ENCODE measurements around the gene LEF1.

LEF1 gene

GRCh38 chr4:108149588-108150380, 18.9 kb downstream of the LEF1 start:
- DNase-seq (ENCODE audit: low spot score): no peak

DNA sequence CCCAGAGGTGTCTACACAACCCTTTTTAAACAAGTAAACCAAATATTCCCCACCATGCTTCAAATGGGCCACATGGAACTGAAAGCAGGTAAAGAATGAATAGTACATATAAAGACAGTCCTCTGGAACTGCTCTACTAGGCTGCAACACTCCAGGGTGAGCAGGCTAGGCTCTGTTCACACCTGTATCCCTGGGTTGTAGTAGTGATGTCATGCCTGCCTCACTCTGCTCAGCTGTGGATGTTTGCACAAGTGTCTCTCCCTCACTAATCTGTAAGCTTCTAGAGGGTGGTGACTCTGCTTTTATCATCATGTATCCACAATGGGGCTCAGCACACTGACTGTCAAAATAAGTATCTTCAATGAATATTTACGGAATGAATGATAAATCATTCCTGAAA, 20.4 kb downstream of the LEF1 start:
- no peak for DNase-seq (ENCODE audit: low spot score)

- no peak for DNase-seq (ENCODE audit: low spot score)
Measured at GRCh38 chr4:108146819-108147218, 21.9 kb downstream of the LEF1 start.

DNA sequence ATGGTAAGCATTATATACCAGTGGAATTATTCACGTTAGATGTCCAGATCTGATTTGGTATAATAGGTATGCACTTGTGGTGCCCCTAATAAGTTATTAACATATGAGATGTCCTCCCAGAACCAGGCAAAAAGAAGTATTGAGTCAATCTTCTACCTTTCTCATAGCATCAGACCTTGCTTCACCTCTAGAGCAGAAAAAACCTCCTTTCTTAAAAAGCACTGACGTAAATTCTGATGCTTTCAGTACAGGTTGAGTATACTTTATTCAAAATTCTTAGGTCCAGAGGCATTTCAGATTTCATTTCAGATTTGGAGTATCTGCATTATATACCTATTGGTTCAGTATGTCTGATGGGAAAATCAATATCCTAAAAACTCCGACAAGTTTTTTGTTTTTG, 22.4 kb downstream of the LEF1 start:
- DNase-seq (ENCODE audit: low spot score): no peak

- DNase-seq (ENCODE audit: low spot score): no peak
Measured at GRCh38 chr4:108144451-108144850, 24.3 kb downstream of the LEF1 start.

DNA sequence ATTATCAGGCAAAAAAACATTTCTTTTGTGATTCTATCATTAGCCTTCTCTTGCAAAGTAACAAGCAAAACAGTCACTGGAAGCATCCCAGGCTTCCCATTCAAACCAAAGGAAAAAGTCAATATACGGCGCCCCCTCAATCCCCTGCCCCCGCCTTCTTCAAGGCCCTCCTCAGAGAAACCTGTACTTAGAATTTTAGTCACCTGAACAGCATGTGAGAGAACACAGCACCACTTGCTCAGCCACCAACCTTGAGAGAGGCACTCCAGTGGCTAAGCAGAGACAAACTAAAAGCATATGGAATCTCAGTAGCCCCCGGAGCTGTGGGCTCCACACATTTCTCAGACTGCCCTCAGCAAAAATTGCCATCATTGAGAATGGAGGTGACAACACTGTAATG, 25.2 kb downstream of the LEF1 start:
- no peak for DNase-seq (ENCODE audit: low spot score)

DNA sequence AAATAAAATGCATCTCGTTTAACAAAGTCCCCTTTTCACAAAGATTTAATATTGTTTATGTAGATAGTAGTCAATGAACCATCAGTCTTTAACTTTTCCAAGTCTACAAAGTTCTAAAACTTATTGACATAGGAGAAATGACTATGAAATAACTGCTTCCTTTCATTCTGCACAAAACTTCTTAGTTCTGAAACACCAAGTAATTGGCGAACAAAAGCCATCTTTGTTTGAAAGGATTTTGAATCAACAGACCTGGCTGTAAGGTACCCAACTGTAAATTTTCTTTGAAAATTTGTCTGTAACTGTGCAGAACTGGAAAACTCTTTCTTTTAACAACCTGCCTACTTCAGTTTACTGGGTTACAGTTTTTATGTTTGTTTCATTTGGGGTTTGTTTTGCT, 25.9 kb downstream of the LEF1 start:
- DNase-seq (ENCODE audit: low spot score): no peak

DNA sequence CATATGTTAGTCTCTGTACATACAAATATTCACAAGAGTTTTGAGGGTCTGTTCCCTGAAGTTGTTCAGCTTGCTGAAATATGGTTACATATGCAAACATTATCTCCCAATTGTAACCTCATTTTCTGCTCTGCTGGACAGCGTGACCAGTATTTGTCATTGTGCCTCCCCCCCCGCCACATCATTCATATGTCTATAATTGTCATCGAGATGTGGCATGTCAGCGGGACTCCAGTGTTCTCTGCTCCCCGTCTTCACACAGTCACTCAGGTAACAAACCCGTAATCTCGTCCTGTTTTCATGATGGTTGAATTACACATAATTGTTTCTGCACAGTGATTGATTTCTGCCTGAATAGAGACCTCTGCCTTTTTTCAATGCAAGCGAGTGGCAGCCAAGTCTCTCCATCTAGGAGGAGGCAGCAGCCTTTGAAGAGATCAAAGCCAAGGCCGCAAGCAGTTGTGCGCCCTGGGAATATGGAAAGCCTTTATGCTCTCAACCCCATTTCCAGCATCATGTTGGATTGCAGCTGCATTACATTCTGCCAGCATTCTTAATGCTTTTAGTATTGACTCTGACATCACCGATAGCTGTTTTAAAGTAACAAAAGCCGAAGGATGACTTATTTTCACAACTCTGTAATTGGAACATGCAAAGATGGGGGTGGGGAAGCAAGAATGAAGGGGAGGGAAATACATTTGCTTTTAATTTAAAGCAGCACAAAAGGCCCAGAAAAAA, 27.4 kb downstream of the LEF1 start:
- no peak for DNase-seq (ENCODE audit: low spot score)

GRCh38 chr4:108140328-108140727, 28.4 kb downstream of the LEF1 start:
- no peak for DNase-seq (ENCODE audit: low spot score)

GRCh38 chr4:108139089-108139488, 29.6 kb downstream of the LEF1 start:
- DNase-seq (ENCODE audit: low spot score): no peak

GRCh38 chr4:108135549-108136209, 33.1 kb downstream of the LEF1 start:
- DNase-seq (ENCODE audit: low spot score): no peak

DNA sequence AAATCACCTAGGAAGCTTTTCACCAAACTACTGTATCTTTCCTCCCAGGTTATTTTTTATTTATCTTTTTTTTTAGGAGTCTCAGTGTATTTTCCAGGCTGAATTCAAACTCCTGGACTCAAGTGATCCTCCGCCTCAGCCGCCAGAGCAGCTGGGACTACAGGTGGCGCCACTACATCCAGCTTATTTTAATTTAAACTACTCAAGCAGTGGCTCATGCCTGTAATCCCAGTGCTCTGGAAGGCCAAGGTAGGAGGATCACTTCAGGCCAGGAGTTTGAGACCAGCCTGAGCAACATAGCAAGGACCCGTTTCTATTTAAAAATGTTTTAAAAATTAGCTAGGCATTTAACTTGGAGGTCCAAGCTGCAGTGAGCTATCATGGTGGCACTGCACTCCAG, 37.8 kb downstream of the LEF1 start:
- DNase-seq (ENCODE audit: low spot score): no peak

DNA sequence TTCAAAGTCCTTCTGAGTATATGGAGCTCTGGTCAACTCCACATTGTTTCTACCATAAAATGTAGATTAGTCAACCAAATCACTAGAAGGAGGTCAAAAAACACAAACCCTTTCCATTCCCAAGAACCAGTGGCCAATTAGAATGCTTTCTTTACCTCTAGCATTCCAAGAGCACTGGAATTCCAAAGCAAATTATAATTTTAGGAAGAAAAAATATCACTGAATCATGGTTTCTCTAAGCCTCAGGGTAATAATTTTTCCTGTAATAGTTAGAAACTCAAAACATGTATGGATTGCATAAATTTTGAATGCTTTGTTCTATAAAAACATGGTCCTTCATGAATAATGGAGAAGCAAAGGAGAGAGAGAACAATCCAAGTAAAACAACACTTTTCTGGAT, 39.5 kb downstream of the LEF1 start:
- no peak for DNase-seq (ENCODE audit: low spot score)

GRCh38 chr4:108126806-108127205, 41.9 kb downstream of the LEF1 start:
- no peak for DNase-seq (ENCODE audit: low spot score)

DNA sequence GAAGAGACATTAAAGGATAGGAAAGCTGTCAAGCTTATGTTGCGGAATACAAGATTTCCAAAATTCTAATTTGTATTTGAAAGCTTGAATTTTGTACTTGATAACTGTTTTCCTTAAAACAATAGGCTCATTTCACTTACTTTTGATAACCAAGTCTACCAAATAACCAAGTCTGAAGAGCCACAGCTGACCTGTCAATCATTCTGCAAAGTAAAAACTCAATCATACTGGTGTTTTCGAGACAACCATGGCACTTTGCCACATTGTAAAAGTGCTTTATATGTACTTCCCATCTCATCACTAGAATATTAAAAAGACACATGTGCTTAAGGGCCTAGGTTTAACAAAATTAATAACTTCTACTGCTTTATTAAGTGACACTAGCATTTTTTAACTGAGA, 47.9 kb downstream of the LEF1 start:
- no peak for DNase-seq (ENCODE audit: low spot score)

GRCh38 chr4:108119199-108119800, 49.4 kb downstream of the LEF1 start:
- DNase-seq (ENCODE audit: low spot score): no peak

DNA sequence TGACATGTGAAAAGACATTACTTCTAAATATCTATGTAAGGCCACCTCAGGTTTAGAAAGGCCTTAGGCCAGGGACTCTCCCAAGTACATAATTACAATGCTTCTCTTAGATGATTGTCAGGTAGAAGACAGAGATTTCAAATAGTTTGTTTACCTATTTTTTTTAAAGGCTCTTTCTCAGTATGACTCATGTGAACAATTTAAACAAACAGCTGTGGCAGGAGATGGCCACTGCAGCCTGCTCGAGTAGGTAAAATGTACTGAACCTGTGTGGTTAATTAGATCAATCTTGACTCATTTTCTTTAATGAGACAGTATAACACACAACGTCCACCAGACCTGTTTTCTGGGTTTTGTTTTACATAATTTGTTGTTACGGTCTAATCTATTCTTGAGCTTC, 50.2 kb downstream of the LEF1 start:
- peak; percentile 8 for DNase-seq (ENCODE audit: low spot score)

GRCh38 chr4:108117418-108118182, 51.1 kb downstream of the LEF1 start:
- DNase-seq (ENCODE audit: low spot score): no peak

DNA sequence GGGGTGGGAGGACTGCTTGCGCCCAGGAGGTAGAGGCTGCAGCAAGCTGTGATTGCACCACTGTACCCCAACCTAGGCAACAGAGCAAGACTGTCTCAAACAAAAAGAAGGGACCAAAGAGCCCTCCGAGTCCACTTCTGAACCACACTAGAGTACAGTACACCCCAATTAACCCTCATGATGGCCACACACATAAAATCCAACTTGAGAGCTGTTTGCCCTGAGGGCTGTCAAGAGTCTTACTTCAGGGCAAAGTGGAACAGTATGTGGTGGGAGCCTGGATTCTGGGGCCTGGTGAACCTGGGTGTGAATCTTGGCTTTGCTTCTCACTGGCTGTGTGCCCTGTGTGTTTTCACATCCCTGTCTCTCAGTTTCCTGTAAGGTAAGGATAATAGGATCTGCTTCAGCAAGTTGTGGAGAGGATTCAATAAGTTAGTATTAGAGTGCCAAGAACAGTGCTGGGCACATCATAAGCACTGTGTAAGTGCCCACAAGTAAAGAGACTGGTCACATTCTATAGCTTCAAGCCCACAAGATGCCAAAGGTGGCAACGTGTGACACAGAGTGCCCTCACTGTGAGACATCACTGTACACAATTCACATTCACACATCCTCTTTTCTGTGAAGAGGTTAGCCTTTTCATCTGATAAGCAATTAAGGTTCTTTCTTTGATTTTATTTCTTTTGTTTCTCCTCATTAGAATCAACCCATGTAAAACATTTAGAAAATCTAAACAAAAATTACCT, 52.1 kb downstream of the LEF1 start:
- no peak for DNase-seq (ENCODE audit: low spot score)

DNA sequence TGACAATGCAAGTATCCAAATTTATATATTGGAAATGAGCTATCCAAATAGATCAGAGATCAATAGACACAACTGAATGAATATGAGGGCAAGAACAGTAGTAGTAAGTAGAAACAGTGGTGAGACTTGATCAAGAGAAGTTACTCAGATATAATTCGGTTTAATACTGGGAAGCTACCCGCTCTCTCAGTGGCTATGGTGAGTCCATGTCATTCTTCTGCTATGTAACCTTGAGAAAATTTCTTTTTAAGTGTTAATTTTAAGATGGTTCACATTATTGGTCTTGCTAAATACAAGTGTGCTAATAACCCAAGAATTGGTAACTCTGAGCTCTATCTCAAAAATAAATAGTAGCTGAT, 53.6 kb downstream of the LEF1 start:
- DNase-seq (ENCODE audit: low spot score): no peak

DNA sequence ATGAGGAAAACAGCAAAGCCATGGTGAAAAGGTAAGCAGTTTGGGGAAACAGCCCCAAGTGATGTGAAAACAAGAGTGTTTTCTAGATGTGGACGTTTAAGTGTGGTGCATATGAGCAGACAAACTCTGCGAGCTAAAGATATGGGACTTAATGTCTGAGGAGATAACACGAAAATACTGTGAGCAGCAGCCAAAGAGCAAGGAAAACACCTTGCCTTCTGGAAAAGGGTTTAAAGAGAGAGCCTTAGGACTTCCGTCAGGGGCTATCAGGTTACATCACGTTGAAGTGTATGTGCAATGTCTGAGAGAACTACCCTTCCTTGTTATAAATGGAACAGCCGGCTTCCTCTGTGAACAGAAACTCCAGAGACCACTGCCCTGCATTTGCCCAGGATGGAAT, 54.2 kb downstream of the LEF1 start:
- DNase-seq (ENCODE audit: low spot score): no peak

Measured in HuH-7 (cell line).